HG02759 (cell line): Measurements from ENCODE around the gene TEX54.
"Not testable (repeated sequence)": the region's sequence is repeated elsewhere in the genome, so short reads cannot be mapped to it uniquely, and the experiment has no call there.

Experiments
- ATAC-seq: cut with Tn5 transposase; IDR thresholded peaks from one replicate; pipeline ENCODE4 v1.9.1; 2021; ENCODE audit warnings: mild to moderate bottlenecking, moderate library complexity; ENCODE audit not compliant: unreplicated experiment

The TEX54 gene

GRCh38 chr11:62832336-62833234 is at the start of gene TEX54:
Gene TEX54, minus strand, starts transcription at chr11:62832841.
- ATAC-seq: peak; percentile 5

- no peak for ATAC-seq
Observed at GRCh38 chr11:62882431-62882749, 49.7 kb upstream of the TEX54 start.

GRCh38 chr11:62881579-62882430 is 49.2 kb upstream of the TEX54 start:
- peak; percentile 48 for ATAC-seq

- ATAC-seq: peak; percentile 78
Observed at GRCh38 chr11:62880803-62881578, 48.4 kb upstream of the TEX54 start, which contains the start of gene SLC3A2. Gene SLC3A2, plus strand, starts transcription at chr11:62880896. Its CDS starts 128 bp downstream, at chr11:62881024.

GRCh38 chr11:62880231-62880802 is 47.7 kb upstream of the TEX54 start:
- peak; percentile 23 for ATAC-seq

- ATAC-seq: no peak
Observed at GRCh38 chr11:62879235-62879978, 46.8 kb upstream of the TEX54 start.

- no peak for ATAC-seq
Observed at GRCh38 chr11:62876712-62877111, 44.1 kb upstream of the TEX54 start.

- no peak for ATAC-seq
Observed at GRCh38 chr11:62875698-62876478, 43.2 kb upstream of the TEX54 start.

GRCh38 chr11:62874851-62875250 is 42.2 kb upstream of the TEX54 start:
- ATAC-seq: no peak

GRCh38 chr11:62865635-62866034 is 33.0 kb upstream of the TEX54 start:
- ATAC-seq: no peak

GRCh38 chr11:62863687-62864335 is 31.2 kb upstream of the TEX54 start:
- ATAC-seq: no peak

GRCh38 chr11:62861564-62862192 is 29.0 kb upstream of the TEX54 start:
- ATAC-seq: not testable (repeated sequence)

- ATAC-seq: no peak
Observed at GRCh38 chr11:62860835-62861563, 28.4 kb upstream of the TEX54 start.

GRCh38 chr11:62859281-62859703 is 26.7 kb upstream of the TEX54 start:
- ATAC-seq: not testable (repeated sequence)

GRCh38 chr11:62858201-62858600 is 25.6 kb upstream of the TEX54 start:
- ATAC-seq: no peak

- no peak for ATAC-seq
Observed at GRCh38 chr11:62857541-62857982, 24.9 kb upstream of the TEX54 start.

- ATAC-seq: no peak
Observed at GRCh38 chr11:62856333-62856895, 23.8 kb upstream of the TEX54 start.
